DOHH2 (cell line): ENCODE results near the gene DBX1.

Experiments
- H3F3A ChIP-seq: fragments of 200-600 bp; sonication (generic), shearing (Covaris generic); 2 replicates; pipeline ENCODE4 v1.6.0; 2016; ENCODE audit warnings: antibody characterized with exemption, mild to moderate bottlenecking; ENCODE audit not compliant: control insufficient read depth, insufficient read depth
- H3K27ac ChIP-seq: fragments of 200-600 bp; sonication (generic); 2 replicates; pipeline ENCODE4 v1.5.1; 2014; ENCODE audit warnings: low read depth, mild to moderate bottlenecking, low read length, moderate library complexity
- H3K27me3 ChIP-seq: fragments of 200-600 bp; sonication (generic); 2 replicates; pipeline ENCODE4 v1.6.1; 2014; ENCODE audit warnings: mild to moderate bottlenecking, low read length, mixed read lengths; ENCODE audit not compliant: control insufficient read depth
- H3K36me3 ChIP-seq: fragments of 200-600 bp; sonication (generic); 2 replicates; pipeline ENCODE4 v1.6.1; 2014; ENCODE audit warnings: mild to moderate bottlenecking, low read length, moderate library complexity, mixed read lengths; ENCODE audit not compliant: control insufficient read depth
- H3K4me1 ChIP-seq: fragments of 200-600 bp; sonication (generic); 2 replicates; pipeline ENCODE4 v1.6.1; 2014; ENCODE audit warnings: mild to moderate bottlenecking, low read length, mixed read lengths; ENCODE audit not compliant: control insufficient read depth
- H3K4me2 ChIP-seq: fragments of 200-600 bp; sonication (generic); 2 replicates; pipeline ENCODE4 v1.6.0; 2014; ENCODE audit warnings: mild to moderate bottlenecking, low read length, moderate library complexity
- H3K4me3 ChIP-seq: fragments of 200-600 bp; sonication (generic); 2 replicates; pipeline ENCODE4 v1.5.1; 2014; ENCODE audit warnings: mild to moderate bottlenecking, low read length, mixed read lengths
- H3K79me2 ChIP-seq: fragments of 200-600 bp; sonication (generic); 2 replicates; pipeline ENCODE4 v1.6.1; 2014; ENCODE audit warnings: mild to moderate bottlenecking, low read length, mixed read lengths; ENCODE audit not compliant: control insufficient read depth
- H3K9me2 ChIP-seq: fragments of 200-600 bp; sonication (generic); replicated peaks from 2 replicates; pipeline ENCODE4 v1.6.1; 2014; ENCODE audit warnings: mild to moderate bottlenecking, low read length, mixed read lengths; ENCODE audit not compliant: control insufficient read depth
- H3K9me3 ChIP-seq: fragments of 200-600 bp; sonication (generic); 2 replicates; pipeline ENCODE4 v1.6.1; 2014; ENCODE audit warnings: antibody characterized with exemption, low read length, mixed read lengths; ENCODE audit not compliant: control insufficient read depth, insufficient read depth
- H4K20me1 ChIP-seq: fragments of 200-600 bp; sonication (generic); 2 replicates; pipeline ENCODE4 v1.6.0; 2014; ENCODE audit warnings: low read depth, mild to moderate bottlenecking, antibody characterized with exemption, low read length, moderate library complexity; ENCODE audit not compliant: control insufficient read depth, insufficient read depth
- EZH2phosphoT487 ChIP-seq: fragments of 200-600 bp; sonication (generic); IDR thresholded peaks from 2 replicates; pipeline ENCODE4 v1.6.1; 2017; ENCODE audit warnings: borderline replicate concordance, mild to moderate bottlenecking, antibody characterized with exemption, low read length, moderate library complexity, mixed read lengths
- TF ChIP-seq, protein P1 (sequence below): fragments of 200-600 bp; sonication (generic); IDR thresholded peaks from one replicate; pipeline ENCODE4 v1.5.1; 2014; ENCODE audit warnings: antibody characterized with exemption, mild to moderate bottlenecking, low read depth, low read length; ENCODE audit not compliant: poor library complexity, severe bottlenecking

The DBX1 gene

DNA sequence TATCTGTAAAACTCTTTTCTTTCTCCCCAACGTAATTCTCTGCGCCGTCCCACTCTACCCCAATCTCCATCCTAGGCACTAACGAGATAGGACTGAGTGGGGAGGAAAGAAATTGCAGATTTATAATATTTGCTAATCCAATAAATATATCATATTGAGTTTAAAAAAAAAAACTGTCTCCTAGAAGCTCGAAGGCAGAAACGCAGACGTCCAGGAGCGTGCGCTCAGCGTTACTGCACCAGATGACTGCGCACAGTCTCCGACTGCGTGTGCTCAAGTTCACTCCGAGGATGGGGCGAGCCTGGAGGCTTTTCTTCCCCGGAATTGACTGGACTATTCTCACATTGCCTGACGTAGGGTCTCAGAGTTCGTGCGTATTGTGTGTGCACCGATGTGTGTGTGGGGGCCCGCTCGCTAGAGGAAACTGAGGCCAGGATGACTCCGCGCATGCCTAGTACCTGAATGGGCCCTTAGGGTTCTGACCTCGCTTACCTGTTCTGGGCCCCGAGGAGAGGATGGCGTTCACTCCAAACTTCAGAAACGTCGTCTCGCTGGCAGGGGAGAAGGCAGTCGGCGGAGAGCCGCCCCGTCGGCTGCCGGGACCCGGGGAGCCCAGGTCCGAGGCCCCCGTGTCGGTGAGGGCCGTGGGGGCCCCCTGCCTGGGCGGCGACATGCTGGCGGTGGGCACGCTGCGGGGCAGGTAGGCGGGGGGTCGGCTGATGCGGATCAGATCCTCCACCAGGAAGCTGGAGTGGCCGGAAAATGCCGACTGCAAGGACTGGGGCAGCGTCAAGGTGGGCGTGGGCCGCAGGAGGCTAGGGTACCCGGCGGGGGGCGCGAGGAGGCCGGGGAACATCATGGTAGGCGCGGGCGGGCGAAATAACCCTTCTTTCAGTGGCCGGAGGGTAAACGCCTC is 551 bp downstream of the DBX1 start:
- no peak overlapping the region for H3K27ac ChIP-seq
- no peak overlapping the region for H3K4me2 ChIP-seq
- no peaks in the 10 kb centered on the region for H3K9me2 ChIP-seq

DNA sequence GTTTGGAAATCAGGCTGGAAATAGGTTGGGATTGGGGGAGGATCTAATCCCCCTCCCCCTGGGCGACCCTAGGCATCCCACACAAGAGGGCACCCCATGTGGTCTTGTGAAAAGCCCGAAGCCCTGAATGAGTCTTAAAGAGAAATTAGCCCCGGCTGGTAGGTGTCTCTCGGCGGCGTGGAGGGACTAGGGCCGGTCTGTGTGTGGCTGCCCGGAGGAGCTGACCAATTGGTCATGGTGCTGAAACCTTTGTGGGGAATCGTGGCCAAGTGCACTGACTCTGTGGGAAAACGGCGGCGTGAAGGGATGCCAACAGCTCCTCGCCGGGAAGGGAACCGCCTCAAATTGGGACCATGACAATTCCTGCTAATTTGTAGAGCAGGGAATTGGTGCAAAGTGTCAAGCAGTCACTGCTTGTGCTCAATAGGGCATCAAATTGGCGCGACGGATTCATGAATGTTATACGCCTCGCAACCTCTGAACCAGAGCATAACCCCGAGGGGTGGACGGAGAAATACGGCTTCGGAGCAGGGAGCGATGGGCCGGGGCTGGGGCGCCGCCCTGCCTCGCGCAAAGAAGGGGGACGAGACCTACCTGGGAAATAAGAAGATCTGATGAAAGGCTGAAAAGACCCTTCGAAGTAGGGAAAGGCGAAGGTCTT is 1.5 kb downstream of the DBX1 start:
- TF ChIP-seq, protein P1, sequence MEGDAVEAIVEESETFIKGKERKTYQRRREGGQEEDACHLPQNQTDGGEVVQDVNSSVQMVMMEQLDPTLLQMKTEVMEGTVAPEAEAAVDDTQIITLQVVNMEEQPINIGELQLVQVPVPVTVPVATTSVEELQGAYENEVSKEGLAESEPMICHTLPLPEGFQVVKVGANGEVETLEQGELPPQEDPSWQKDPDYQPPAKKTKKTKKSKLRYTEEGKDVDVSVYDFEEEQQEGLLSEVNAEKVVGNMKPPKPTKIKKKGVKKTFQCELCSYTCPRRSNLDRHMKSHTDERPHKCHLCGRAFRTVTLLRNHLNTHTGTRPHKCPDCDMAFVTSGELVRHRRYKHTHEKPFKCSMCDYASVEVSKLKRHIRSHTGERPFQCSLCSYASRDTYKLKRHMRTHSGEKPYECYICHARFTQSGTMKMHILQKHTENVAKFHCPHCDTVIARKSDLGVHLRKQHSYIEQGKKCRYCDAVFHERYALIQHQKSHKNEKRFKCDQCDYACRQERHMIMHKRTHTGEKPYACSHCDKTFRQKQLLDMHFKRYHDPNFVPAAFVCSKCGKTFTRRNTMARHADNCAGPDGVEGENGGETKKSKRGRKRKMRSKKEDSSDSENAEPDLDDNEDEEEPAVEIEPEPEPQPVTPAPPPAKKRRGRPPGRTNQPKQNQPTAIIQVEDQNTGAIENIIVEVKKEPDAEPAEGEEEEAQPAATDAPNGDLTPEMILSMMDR: no peak
- no peak for TF ChIP-seq EZH2phosphoT487
- H4K20me1 ChIP-seq: no peaks in the 10 kb centered on the region
- H3K27ac ChIP-seq: no peak overlapping the region
- no peak overlapping the region for H3K4me3 ChIP-seq
- no peaks in the 10 kb centered on the region for H3K9me2 ChIP-seq
- no peaks in the 10 kb centered on the region for H3K4me1 ChIP-seq
- no peak overlapping the region for H3K4me2 ChIP-seq
- no peaks in the 10 kb centered on the region for H3K79me2 ChIP-seq
- no peaks in the 10 kb centered on the region for H3F3A ChIP-seq
- peaks cover 8% of the 10 kb centered on the region; the same call in 1 of the 2 replicates for H3K27me3 ChIP-seq
- H3K9me3 ChIP-seq: no peaks in the 10 kb centered on the region
- H3K36me3 ChIP-seq: no peaks in the 10 kb centered on the region

More for the DNA sequence above, 551 bp downstream of the DBX1 start:
- peaks cover 6% of the 10 kb centered on the region; the same call in 1 of the 2 replicates for H3K27me3 ChIP-seq
- no peak overlapping the region for H3K4me3 ChIP-seq
- H3F3A ChIP-seq: no peaks in the 10 kb centered on the region
- no peaks in the 10 kb centered on the region for H3K4me1 ChIP-seq
- no peaks in the 10 kb centered on the region for H3K9me3 ChIP-seq
- H3K36me3 ChIP-seq: no peaks in the 10 kb centered on the region
- no peaks in the 10 kb centered on the region for H4K20me1 ChIP-seq
- TF ChIP-seq EZH2phosphoT487: no peak
- TF ChIP-seq, protein P1: no peak
- no peaks in the 10 kb centered on the region for H3K79me2 ChIP-seq

DNA sequence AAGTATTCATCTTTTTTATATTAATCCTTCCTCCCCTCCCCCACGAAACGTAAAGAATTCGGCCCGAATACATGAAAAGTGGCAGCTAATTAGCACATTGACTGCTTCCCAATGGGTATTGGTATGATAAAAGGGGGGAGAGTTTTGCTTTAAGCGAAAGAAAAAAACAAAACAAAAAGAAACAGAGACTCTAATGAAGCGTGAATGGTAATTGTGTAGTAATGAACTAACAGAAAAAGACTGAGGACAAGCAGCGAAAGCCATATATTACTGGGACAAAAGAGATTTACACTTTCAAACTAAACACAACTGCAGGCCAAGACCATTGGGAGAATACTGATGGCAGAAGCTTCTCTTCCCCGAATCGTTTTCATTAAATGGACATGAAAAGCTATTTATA is 2.5 kb downstream of the DBX1 start:
- Histone ChIP-seq H3K4me1 (no peaks in the 10 kb centered on the region), H3K9me2 (no peaks in the 10 kb centered on the region), H3K27me3 (peaks cover 10% of the 10 kb centered on the region; the same call in 1 of the 2 replicates), H3K36me3 (no peaks in the 10 kb centered on the region), H3K79me2 (no peaks in the 10 kb centered on the region), H3K9me3 (no peaks in the 10 kb centered on the region), H3F3A (no peaks in the 10 kb centered on the region), H4K20me1 (no peaks in the 10 kb centered on the region), H3K27ac (no peak overlapping the region), H3K4me3 (no peak overlapping the region), H3K4me2 (no peak overlapping the region)
- TF ChIP-seq, protein P1: no peak
- TF ChIP-seq EZH2phosphoT487: no peak
